Fibroblast of upper back skin (primary cell): ENCODE data around the gene GRPR.
"Not testable (repeated sequence)": the region's sequence is repeated elsewhere in the genome, so short reads cannot be mapped to it uniquely, and the experiment has no call there.

Source experiments
- DNase-seq: peaks from one replicate; pipeline ENCODE4 v3.0.0-alpha.2; 2013

The GRPR gene

DNA sequence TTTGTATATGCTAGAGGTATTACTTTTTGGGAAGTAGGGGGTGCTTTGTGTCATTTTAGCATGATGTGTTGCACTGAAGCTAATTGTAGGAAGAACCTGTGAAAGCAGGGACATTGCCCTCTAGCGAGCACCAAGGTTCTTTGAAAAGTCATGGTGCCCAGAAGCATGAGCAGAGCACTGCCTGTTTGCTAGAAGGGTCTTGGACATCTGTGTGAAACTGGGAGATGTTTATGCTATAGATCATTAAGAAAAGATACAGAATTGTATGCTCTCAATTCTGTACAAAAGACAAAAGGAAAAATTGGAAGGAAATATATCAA, 14.7 kb downstream of the GRPR start:
- no peak for DNase-seq

DNA sequence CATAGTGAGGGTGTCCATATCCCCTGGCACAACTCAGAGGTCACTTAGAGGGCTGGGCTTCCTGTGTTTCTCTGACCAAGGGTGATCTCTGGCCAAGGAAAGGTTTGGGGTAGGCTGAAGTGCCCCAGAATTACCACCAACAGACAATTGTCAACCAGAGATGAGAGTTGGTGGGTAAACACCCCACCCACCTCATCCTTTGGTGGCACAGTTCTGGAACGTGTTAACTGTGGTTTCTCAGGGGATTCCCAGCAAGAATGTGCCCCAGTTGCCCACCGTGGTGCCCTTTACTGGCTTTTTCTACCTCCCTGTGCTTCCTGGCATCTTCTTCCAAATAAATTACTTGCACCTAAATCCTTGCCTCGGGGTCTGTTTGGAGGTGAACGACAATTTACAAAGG, 17.1 kb downstream of the GRPR start:
- DNase-seq: no peak

DNA sequence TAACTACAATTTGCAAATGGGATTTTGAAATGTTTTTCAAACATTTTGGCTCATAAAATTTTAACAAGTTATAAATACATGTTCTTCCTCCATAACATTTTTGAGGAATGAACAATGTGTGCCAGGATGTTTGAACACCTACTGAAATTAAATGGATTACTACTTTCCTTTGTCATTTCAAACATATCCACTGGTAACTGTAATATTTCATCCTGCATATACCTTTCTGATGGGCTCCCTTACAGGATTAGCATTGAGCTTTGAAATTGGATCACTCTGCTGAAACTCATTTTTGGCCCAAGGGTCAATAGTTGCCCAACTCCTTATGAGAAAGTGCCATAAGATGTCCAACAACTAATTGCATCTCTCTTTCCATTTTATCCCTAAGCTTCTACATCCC, 17.6 kb downstream of the GRPR start:
- no peak for DNase-seq

DNA sequence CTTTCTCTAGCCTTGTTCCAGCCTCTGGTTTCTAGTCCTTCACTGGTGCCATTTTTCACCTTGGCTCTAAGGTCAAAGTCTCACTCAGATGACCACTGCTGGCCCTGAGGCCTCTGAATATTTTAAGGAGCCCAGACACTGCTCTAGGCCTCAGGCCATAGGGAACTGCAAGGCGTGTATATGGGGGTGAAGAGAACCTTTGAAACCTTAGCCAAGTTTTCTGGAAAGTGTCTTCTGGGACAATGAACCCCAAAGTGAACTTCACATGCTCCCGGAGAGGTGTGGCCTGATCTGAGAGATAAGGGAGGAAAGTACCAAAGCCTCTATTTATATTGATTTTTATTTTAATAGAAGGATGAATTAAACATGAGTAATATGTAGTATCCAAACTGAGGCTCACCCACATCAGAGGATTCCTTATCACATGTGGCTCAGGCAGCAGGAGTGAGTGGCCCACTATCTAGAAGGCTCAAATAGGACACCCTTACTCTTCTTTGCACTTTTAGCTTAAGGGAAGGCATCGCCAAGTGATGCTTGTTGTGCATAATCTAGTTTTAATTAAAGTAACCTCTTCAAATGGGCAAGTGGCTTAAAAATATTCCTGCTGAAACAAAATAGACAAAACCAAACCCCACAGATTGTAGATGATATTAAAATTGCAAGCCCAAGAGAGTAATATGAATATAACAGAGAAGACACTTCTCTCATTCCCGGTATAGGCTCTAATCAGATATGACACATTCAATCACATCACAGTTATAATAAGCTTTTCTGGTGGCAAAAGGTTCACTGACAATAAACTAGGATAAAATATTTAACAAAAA, 18.3 kb downstream of the GRPR start:
- DNase-seq: no peak

DNA sequence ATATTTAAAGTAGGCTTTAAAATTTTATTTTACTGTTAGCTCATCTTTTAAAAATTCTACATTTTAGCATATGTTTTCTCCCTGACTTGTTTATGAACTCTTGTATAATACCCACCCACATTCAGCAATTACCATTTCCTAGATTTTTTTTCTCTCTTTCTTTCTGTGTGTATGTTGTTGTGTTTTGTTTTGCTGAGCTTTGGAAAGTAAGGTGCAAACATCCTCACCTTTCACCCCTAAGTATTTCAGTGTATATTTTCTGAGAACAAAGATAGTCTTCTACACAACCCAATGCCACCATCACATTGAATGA, 18.8 kb downstream of the GRPR start:
- no peak for DNase-seq

DNA sequence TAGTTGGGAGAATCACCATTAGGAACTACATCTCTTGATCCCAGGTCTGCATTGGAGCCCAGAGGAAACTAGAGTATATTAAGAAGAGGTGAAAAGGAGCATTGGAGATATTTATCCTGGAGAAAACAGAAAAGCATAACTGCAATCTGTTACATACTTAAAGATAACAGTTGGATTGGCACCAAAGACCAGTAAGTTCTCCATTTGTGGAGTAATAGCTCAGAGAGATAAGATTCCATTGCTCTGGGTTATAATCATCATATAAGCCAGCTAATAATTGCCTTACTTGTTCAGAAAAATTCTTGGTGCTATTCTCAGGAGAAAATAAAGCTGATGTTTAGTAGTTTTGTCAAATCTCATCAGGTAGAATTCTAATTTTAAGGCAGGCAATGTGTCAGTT, 20.6 kb downstream of the GRPR start:
- DNase-seq: no peak

DNA sequence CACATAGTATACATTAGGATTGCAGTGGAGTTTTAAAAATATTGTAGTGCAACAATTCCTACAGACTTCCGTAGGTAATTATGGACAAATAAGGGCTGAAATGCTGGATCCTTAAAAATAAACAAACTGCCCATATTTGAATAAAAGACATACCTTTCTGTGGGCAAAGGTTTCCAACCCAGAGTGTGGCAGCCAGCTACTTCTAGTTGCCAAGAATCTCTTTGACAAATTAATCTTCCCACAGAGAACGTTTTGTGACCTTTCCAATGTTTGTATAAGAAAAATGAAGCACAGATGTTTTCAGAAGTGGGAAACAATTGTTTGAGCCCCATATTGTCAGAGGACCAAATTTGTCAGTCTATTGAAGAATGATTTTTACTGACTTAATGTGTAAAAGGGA, 21.1 kb downstream of the GRPR start:
- no peak for DNase-seq

DNA sequence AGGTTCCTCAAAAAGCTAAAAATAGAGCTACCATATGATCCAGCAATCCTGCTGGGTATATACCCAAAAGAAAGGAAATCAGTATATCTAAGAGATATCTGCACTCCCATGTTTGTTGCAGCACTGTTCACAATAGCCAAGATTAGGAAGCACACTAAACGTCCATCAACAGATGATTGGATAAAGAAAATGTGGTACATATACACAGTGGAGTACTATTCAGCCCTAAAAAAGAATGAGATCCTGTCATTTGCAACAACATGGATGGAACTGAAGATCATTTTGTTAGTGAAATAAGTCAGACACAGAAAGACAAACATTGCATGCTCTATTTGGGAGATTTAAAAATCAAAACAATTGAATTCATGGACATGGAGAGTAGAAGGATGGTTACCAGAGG, 21.7 kb downstream of the GRPR start:
- DNase-seq: not testable (repeated sequence)

DNA sequence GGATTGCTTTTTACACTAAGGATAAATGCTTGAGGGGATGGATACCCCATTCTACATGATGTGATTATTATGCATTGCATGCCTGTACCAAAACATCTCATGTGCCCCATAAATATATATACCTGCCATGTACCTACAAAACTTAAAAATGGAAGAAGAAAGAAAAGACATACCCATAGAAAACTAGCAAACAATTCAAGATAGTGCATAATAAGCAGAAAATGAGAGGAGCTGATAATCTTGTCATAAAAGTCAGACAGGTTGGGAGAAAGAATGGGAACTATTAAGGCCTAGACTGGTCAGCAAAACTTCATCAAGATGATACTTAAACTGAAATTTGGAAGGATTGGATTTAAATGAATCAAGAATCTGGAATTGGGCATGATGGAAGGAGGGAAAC, 22.3 kb downstream of the GRPR start:
- DNase-seq: no peak

DNA sequence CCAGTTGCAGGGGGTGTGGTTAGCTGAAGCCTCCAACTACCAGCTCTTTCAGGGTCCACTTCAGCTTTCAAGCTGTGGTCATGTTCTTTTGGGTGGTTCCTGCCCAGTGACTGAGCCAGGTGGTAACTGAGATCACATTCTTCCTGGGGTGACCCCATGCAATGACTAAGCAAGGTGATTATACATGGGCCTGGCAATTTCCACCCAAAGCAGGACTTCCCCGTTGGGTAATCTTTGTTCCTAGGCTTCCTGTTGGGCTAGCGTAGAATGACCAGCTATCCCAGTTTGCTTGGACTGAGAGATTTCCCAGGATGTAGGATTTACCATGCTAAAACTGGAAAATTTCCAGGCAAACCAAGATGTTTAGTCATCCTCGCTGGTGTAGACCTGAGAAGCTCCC, 25.5 kb downstream of the GRPR start:
- no peak for DNase-seq

DNA sequence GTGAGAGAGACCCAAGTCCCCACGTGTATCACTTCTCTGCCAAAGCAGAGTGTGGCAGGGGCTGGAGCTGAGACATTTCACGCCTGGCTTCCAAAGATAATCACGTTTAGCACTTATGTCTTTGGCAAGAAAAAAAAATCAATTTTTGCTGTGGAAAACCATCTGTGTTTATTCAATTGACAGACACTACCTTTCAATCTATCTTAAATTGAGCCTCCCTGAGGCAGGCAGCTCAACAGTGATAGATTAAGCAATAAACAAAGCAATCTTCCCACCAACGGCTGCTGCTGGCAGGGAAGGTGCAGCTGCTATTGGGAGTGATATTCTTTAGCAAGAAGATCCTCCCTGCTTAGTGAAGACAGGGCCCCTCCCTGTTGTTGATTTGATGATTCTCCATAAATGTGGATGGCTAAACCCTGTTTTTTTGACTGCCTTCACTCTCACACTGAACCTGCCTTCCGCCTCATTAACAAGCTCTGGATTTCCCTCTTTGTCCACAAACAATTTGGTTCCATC, 32.3 kb downstream of the GRPR start:
- no peak for DNase-seq

DNA sequence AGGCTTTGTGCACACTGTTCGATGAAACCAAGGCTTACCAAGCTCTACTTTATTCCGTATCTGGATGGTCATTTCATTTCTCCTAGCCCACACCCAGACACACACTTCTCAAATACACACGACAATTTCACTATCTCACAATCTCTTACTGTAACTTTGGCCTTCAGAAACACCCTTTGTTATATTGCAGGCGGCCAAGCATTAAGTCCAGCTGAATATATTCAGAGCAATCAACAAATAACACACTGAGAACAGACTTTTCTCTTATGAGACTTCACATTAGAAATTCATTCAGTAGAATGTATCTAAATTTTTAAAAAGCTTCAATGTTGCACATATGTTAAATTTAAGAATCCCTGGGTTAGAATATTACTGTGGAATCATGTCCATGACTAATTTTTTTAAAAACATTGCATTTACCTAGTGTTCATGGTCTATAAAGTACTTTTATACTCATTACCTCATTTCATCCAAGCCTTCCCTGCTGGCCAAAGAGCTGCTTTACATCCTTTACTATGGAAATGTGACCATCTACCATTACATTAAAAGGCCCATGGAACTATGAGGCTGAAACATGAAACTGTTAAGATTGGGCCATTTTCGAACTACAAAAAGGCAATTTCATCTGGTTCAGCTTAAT, 33.4 kb downstream of the GRPR start:
- no peak for DNase-seq

DNA sequence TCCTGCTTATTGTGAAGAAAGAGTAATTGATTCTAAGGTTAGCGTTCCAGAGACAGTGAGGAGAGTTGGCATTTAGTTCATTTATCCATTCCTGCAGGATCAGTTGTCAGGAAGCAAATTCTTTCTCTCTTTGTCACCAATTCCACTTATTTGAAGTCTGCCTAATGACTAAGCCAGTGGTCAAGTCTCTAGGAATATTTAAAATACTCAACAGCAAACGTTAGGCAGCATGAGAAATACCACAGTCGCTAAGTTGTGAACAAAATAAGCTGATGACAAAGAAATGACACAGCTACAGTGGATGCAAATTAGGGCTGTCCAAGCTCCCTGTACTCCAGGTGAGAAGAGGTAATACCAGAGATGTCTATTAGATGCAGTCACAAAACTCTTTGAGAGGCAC, 37.4 kb downstream of the GRPR start:
- peak; percentile 92 for DNase-seq

DNA sequence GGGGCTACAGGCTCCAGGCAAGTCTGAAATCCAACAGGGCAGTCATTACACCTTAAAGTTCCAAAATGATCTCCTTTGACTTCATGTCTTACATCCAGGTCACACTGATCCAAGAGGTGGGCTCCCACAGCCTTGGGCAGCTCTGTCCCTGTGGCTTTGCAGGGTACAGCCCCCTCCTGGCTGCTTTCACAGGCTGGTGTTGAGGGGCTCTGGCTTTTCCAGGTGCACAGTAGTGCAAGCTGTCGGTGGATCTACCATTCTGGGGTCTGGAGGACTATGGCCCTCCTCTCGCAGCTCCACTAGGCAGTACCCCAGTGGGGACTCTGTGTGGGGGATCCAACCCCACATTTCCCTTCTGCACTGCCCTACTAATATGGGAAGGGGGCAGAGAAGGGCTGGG, 37.8 kb downstream of the GRPR start:
- not testable (repeated sequence) for DNase-seq

DNA sequence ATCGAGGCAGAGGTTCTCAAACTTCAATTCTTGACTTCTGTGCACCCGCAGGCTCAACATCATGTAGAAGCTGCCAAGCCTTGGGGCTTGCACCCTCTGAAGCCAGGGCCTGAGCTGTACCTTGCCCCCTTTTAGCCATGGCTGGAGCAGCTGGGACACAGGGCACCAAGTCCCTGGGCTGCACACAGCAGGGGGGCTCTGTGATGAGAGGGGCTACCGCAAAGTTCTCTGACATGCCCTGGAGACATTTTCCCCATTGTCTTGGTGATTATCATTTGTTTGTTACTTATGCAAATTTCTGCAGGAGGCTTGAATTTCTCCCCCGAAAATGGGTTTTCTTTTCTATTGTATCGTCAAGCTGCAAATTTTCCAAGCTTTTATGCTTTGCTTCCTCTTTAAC, 39.0 kb downstream of the GRPR start:
- DNase-seq: no peak

DNA sequence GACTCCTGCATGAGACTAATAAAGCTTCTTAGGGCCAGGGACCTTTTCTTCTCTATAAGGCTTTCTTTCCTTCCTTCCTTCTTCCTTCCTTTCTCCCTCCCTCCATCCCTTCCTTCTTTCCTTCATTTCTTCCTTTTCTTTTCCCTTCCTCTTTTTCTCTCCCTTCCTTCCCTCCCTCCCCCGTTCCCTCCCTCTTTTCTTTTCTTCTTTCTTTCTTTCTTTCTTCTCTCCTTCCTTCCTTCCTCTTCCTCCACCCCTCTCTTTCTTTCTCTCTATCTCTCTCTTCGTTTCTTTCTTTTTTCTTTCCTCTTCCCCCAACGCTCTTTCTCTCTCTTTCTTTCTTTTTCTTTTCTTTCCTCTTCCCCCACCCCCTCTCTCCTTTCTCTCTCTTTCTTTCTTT, 41.4 kb downstream of the GRPR start:
- DNase-seq: no peak

DNA sequence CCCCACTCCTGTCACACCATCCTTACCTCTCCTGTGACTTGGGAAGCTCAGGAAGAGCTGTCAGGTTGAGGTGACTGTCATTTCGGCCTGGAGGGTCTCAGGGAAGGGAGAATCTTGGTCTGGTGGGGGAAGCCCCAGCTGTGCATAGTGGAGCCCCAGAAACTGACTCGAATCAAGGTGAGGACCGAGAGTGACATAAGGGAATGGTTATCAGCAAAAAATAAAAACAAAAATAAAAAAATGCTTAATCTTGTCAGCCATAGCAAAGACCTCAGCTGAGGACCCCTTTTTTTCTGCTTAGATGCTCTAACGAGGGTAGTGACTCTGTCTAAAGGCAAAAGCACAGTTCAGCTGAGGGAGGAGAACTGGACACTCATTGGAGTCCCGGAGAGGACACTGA, 43.8 kb downstream of the GRPR start, which contains the start of gene MAGEB17:
MAGEB17 (plus strand) TSS at position 301 of the 400 bp plus-strand sequence. CDS start 2,902 bp downstream, outside the sequence.
- no peak for DNase-seq

DNA sequence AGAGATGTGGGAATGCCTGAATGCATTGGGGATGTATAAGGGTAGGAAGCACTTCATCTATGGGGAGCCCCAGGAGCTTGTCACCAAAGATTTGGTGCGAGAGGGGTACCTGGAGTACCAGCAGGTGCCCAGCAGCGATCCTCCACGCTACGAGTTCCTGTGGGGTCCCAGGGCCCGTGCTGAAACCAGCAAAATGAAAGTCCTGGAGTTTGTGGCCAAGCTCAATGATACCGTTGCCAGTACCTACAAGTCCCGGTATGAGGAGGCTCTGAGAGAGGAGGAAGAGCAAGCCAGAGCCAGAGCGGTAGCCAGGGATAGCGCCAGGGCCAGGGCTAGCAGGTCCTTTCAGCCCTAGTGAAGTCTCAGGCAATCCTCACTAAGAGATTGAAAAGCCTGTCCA, 47.7 kb downstream of the GRPR start:
- DNase-seq: no peak

DNA sequence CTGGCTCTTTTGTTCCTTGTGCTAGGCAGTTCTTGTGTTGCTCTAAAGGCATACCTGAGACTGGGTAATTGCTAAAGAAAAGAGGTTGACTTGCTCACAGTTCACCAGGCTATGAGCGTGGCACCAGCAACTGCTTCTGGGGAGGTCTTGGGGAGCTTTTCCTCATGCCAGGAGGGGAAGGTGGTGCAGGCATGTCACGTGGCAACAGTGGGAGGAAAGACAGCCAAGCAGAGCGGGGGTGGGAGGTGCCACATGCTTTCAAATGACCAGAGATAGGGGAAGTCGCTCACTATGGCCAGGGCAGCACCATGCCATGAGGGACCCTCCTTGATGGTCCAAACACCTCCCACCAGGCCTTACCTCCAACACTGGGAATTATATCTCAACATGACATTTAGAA, 48.6 kb downstream of the GRPR start:
- DNase-seq: no peak

DNA sequence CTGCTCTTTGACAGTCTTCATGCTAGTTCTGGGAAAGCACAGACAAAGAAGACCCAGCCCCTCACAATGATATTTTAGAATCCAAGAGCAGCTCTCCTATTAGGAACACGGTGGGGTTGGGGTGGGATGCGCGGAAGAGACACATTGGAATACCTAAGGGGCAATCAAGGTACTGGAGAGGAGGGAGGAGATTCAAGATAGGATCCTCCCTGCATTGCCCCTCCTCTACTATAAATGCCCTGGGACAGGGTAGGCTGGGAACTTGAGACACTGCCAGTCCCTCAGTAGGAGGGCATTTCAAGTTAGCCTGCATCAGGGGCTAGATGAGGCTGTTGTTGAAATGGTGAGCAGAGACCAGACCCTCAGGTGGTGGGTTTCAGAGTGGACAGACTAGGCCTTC, 49.0 kb downstream of the GRPR start:
- no peak for DNase-seq

DNA sequence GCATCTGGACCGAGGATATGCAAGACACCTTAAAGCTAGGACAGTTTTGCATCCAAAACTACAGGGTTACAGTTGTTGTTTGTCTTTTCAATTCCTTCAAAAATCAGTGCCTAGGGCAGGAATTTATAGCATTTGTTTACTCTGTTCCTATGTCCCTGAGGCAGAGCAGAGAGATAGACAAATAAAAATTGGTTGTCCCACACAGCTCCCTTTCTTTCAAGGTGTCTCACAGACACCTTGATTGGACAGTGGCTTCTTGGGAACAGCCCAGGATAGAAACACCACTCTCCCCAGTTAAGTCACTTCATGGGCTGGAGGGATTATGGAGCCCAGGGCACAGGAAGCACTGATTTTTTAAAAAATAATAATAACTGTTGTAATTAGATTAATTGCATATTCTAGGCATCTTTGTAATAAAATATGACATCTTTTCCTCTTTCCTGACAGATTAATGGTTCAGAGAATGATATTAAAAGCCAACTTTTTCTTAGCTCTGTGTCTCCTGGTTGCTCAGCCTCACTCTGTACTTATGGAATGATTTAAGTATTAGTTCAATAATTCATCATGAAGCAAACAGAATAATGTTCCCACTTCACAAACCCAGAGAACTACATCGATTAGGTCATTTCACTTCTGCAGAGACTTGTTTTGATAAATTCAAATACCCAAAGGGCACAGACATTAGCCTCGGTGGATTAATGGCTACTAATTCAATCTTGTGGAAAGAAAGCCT, 52.1 kb downstream of the GRPR start:
- no peak for DNase-seq

DNA sequence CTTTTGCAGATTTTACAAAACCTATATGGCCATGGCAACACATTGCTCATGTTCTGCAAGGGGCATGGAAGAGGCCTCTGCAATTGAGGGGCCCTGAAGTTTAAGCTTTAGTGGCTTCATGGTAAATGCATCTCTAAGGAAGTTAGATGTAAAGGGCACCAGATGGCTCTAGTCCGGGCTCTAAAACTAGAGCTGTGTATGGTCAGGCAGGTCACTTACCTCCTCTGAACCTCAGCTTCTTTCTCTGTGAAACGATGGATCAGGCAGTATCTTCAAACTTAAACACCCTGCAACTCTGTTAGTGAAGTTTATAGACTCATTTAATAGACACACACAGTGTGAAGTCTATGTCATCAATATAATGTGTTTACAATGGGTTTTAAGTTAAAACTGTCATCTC, 53.9 kb downstream of the GRPR start:
- DNase-seq: no peak

DNA sequence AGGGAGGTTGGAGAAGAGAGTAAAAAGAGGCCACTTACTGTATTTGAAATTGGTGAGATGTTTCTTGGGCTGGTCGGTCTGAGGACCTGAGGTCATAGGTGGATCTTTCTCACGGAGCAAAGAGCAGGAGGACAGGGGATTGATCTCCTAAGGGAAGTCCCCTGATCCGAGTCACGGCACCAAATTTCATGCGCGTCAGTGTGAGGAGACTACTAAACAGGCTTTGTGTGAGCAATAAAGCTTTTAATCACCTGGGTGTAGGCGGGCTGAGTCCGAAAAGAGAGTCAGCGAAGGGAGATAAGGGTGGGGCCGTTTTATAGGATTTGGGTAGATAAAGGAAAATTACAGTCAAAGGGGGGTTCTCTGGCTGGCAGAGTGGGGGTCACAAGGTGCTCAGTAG, 60.5 kb downstream of the GRPR start:
- DNase-seq: not testable (repeated sequence)

DNA sequence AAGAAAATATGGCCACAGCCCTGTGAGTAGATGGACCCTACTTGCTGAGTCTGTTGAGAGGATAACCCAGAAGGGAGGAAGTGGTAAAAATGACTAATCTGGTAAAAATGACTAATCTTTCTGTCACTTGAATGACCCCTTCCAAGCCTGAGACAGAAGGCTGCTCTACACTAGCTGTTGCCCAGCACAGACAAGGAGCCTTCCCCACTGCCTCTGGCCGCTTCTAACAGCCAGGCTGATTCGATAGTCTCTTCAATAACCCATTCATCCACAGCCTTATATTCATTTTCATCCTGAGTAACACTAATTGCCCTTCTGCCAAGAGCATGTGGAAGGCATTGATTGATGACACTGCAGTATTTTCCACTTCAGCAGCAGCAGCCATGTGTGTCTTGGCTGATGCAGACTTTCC, 62.4 kb downstream of the GRPR start:
- peak; percentile 86 for DNase-seq
